OCI-LY7 (cell line): Measurements from ENCODE around the gene PILRB.

ENCODE experiments used
- EZH2phosphoT487 ChIP-seq: fragments of 200-600 bp; sonication (generic); IDR thresholded peaks from 2 replicates; pipeline ENCODE4 v1.6.1; 2018; ENCODE audit warnings: low read depth, borderline replicate concordance, mild to moderate bottlenecking, mixed run types, antibody characterized with exemption, low read length, moderate library complexity, mixed read lengths
- TF ChIP-seq, protein P1 (sequence below): fragments of 200-600 bp; sonication (generic); conservative IDR thresholded peaks from 2 replicates; pipeline ENCODE4 v1.5.1; 2014; ENCODE audit warnings: mild to moderate bottlenecking, antibody characterized with exemption, low read length, moderate library complexity, mixed read lengths

DNA sequence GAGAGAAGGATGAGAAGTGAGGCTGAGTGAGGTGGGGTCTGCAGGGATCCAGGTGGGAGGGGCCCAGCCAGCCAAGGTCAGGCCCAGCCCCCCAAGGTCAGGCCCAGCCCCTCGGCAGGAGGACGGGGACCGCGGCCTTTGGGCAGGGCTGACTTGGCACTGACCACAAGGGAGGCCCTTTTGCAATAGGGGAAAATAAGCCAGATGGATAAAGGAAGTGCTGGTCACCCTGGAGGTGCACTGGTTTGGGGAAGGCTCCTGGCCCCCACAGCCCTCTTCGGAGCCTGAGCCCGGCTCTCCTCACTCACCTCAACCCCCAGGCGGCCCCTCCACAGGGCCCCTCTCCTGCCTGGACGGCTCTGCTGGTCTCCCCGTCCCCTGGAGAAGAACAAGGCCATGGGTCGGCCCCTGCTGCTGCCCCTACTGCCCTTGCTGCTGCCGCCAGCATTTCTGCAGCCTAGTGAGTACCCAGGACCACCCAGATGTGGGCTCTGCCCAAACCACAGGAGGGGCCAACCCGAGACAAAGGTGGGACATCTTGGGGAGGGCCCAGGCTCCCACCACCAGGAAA, 15.4 kb downstream of the PILRB start, which contains the start of gene PILRA:
- TF ChIP-seq, protein P1, sequence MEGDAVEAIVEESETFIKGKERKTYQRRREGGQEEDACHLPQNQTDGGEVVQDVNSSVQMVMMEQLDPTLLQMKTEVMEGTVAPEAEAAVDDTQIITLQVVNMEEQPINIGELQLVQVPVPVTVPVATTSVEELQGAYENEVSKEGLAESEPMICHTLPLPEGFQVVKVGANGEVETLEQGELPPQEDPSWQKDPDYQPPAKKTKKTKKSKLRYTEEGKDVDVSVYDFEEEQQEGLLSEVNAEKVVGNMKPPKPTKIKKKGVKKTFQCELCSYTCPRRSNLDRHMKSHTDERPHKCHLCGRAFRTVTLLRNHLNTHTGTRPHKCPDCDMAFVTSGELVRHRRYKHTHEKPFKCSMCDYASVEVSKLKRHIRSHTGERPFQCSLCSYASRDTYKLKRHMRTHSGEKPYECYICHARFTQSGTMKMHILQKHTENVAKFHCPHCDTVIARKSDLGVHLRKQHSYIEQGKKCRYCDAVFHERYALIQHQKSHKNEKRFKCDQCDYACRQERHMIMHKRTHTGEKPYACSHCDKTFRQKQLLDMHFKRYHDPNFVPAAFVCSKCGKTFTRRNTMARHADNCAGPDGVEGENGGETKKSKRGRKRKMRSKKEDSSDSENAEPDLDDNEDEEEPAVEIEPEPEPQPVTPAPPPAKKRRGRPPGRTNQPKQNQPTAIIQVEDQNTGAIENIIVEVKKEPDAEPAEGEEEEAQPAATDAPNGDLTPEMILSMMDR = no peak
- no peak for TF ChIP-seq EZH2phosphoT487
